ENCODE data around the gene EVL.
"Not testable (repeated sequence)": the region's sequence is repeated elsewhere in the genome, so short reads cannot be mapped to it uniquely, and the experiment has no call there.

The EVL gene

GRCh38 chr14:100176811-100177327 is 111.6 kb downstream of the EVL start:
- no peak for DNase-seq

DNA sequence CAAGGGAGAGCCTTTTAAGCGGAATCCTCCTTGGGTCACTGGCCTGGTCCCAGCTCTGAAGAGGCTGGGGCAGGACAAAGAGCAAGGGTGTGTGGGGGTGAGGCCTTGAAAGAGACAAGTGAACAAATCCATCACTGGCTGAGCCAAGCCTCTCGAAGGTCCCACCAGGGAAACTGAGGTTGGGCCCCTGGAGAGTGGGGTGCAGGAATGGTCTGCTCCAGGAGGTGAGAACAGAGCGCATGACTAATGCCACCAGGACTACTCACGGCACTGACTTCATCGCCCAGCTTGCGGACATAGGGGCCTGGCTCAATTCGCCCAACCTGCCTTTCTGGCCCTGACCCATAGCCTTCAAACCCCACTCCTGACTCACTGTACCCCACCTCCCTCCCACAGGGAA is 113.5 kb downstream of the EVL start:
- DNase-seq: no peak

- not testable (repeated sequence) for DNase-seq
Measured at GRCh38 chr14:100180671-100181070, 115.4 kb downstream of the EVL start.

DNA sequence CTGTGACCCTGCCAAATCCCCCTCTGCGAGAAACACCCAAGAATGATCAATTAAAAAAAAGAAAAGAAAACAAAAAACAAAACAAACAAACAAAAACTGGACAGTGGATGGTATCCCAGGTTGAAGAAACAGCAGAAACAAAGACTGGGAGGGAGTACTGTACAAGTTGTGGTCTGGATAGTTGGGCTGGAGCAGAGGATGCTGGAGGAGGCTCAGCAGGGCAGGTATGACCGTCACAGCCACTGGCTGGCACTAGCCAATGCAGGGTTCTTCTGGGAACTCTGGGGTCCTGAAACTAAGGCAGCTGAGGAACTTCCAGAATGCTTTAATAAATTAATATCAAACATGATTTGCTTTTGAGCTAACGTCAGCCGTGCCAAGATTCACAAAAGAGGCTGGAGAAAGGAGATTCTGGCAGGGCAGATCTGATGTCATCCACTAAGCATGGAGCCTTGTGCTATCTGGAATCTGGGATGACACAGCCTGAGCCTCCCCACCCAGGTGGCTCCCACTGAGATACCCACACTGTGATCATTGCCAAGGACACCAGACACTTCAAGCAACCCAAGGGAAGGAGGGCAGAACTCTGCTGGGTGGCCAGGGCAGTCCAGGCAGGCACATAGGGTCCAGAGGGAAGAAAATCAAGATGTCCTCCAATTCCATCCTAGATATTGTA is 116.8 kb downstream of the EVL start:
- DNase-seq: not testable (repeated sequence)

DNA sequence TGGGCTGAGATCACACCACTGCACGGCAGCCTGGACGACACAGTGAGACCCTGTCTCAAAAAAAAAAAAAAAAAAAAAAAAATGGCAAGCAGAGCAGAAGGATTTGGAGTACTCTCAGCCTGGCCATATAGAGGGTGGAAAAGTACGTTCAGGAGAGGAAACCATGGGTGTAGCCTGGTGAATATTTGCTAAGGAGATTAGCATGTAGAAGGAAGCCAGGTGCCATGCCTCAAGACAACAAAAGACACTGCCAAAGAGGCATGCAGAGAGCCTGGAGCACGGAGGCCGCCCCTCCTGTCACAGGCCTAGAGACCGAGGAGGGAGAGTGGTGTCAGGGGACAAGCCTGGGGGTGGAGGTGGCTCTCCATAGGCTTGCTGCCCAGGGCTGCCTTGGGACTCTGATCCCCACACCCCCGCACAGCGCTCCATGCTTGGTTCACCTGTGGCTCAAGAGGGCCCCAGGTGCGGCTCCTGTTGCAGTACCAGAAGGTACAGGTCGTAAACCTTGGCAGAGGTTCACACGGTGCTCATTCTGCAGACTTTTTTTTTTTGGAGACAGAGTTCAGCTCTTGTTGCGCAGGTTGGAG is 122.1 kb downstream of the EVL start:
- no peak for DNase-seq

GRCh38 chr14:100188392-100189030 is 123.3 kb downstream of the EVL start:
- no peak for DNase-seq

DNA sequence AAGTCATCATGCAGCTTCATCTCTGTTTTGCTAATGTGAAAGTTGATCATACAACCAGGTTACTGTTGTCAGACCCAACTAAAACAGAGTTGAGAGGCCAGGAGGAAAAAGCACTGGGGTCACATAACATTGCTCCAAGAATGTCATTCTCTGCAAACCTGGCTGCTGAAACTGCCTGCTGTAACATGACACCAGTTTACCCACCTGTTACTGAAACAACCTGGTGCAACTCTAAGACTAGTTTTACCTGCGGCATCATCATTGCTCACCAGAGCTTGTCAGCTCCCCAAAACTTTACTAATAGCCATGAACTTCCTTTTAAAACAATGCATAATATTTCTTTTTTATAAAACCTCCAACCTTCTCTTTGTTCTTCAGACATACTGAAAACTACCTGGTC is 124.9 kb downstream of the EVL start:
- DNase-seq: no peak

GRCh38 chr14:100191584-100192249 is 126.5 kb downstream of the EVL start:
- DNase-seq: no peak

GRCh38 chr14:100192250-100192671 is 127.0 kb downstream of the EVL start:
- DNase-seq: no peak

DNA sequence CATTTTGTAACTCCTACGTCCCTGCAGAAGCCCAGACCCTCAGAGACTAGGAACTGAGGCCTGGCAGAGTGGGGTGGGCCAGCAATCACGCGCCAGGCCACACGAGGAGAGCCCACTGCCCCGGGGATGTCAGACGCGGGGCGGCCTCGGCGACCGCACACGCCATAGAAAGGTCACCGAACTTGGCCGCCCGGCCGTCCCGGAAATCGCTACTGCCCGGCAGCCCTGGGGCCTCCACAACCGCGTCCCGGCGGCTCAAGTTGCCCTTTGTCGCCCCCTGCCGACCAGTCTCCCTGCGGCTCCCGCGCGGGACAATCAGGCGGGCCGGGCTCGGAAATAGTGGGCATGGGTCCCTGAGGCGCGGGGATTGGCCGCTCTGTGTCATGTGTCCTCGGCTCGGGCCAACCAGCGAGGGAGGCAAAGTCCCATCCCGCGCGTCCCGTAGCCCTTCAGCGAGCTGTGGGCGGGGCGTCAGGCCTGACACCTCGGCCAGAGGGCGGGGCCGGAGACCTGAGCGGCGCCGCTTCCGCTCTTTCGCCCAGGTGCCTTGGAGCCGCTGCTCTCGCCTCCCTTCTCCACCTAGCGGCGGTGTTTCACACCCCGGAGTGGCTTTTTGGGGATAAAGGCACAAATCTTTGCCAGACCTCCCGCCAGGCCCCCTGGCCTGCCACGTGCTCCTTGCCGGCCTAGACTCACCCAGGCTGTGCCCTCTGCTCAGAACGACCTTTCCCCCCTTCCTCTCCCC is 127.6 kb downstream of the EVL start:
- DNase-seq: peak; percentile 99

Data from NCI-H1436 (cell line).